ENCODE data around the gene CYP26B1.
"Not testable (repeated sequence)": the region's sequence is repeated elsewhere in the genome, so short reads cannot be mapped to it uniquely, and the experiment has no call there.

CYP26B1 gene

DNA sequence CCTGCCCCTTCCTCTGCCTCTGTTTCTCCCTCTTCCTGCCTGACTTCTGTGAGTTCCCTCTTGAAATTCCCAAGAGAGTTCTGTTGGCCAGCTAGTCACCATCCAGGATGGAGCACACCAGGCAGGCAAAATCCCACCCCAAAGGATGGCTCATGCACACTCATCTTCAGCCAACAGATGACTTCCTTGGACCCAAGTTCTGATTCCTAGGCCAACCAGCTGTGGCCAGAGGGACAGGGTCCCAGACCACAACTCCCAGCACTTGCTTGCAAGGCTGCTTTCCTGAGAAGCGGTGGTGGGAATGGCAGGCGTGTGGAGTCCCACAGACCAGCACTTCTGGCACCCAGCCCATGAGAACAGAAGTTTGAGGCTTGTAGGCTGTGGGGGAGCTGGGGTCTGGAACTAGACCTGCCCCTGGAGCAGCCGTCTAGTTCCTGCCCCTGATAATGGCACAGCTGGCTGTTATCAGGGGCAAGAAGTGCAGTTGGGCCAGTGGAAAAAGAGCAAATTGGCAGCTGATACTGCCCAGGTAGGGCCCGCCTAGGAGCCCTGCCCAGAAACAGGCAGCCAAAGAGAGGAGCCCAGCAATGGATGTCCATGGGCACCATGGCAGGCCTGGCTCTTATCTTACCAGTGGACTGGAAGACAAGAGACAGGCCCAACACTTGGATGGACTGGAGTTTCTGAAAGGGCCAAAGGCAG is 56.7 kb downstream of the CYP26B1 start:
- no peak overlapping the region for H3K9ac ChIP-seq (ENCODE audit: low read depth, low read length)
- H3K36me3 ChIP-seq (ENCODE audit: insufficient read depth, low read length): no peaks in the 10 kb centered on the region
- no peak for TF ChIP-seq EZH2 (IDR thresholded peaks at IDR 0.05; ENCODE audit: borderline replicate concordance, low read depth, low read length, severe bottlenecking)
- peaks cover 3% of the 10 kb centered on the region for H3K9me3 ChIP-seq (ENCODE audit: insufficient read depth, low read length, severe bottlenecking)
- no peak overlapping the region for H3K4me3 ChIP-seq (ENCODE audit: low read depth in 1 of 2, low read length in 2 of 2)
- no peaks in the 10 kb centered on the region for H3K27me3 ChIP-seq (ENCODE audit: insufficient read depth, low read length, poor library complexity)
- no peak overlapping the region for H2AFZ ChIP-seq (ENCODE audit: low read depth, low read length)
- no peaks in the 10 kb centered on the region for H3K4me1 ChIP-seq (ENCODE audit: insufficient read depth, low read length)
- no peaks in the 10 kb centered on the region for H4K20me1 ChIP-seq (ENCODE audit: insufficient read depth, low read length)
- no peak overlapping the region for H3K4me2 ChIP-seq (ENCODE audit: insufficient read depth, low read length)
- DNase-seq: no peak
- H3K79me2 ChIP-seq (ENCODE audit: insufficient read depth, low read length): no peaks in the 10 kb centered on the region
- ATAC-seq (ENCODE audit: insufficient read depth, low read depth): no peak
- H3K27ac ChIP-seq (ENCODE audit: low read length): no peak overlapping the region

DNA sequence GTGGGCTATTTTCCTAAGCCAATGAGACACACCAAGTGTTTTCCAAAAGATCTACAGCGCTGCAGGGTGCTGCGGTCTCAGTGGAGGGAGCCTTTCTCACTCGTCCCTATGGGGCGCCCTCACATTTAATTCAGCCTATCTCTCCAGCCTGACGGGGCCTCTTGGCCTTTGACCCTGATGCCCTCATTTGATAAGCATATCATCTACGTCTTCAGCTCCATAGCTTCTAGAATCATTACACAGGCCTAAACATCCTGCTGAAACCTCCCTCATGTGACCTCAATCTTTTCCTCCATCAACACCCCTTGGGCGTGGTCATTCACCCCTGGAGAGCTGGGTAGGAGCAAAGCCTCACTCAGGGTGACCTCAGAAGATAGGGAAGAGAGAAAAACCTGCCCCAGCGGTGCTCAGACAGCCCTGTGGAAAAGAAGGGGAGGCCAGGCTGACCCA is 57.4 kb downstream of the CYP26B1 start:
- H4K20me1 ChIP-seq (ENCODE audit: insufficient read depth, low read length): no peaks in the 10 kb centered on the region
- no peak overlapping the region for H3K4me2 ChIP-seq (ENCODE audit: insufficient read depth, low read length)
- no peaks in the 10 kb centered on the region for H3K4me1 ChIP-seq (ENCODE audit: insufficient read depth, low read length)
- H3K4me3 ChIP-seq (ENCODE audit: low read depth in 1 of 2, low read length in 2 of 2): no peak overlapping the region
- no peaks in the 10 kb centered on the region for H3K36me3 ChIP-seq (ENCODE audit: insufficient read depth, low read length)
- H3K9ac ChIP-seq (ENCODE audit: low read depth, low read length): no peak overlapping the region
- TF ChIP-seq, protein P1, sequence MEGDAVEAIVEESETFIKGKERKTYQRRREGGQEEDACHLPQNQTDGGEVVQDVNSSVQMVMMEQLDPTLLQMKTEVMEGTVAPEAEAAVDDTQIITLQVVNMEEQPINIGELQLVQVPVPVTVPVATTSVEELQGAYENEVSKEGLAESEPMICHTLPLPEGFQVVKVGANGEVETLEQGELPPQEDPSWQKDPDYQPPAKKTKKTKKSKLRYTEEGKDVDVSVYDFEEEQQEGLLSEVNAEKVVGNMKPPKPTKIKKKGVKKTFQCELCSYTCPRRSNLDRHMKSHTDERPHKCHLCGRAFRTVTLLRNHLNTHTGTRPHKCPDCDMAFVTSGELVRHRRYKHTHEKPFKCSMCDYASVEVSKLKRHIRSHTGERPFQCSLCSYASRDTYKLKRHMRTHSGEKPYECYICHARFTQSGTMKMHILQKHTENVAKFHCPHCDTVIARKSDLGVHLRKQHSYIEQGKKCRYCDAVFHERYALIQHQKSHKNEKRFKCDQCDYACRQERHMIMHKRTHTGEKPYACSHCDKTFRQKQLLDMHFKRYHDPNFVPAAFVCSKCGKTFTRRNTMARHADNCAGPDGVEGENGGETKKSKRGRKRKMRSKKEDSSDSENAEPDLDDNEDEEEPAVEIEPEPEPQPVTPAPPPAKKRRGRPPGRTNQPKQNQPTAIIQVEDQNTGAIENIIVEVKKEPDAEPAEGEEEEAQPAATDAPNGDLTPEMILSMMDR (IDR thresholded peaks at IDR 0.05; ENCODE audit: borderline replicate concordance, extremely low read depth, low read length, poor library complexity, severe bottlenecking): no peak
- TF ChIP-seq EZH2 (IDR thresholded peaks at IDR 0.05; ENCODE audit: borderline replicate concordance, low read depth, low read length, severe bottlenecking): no peak
- ATAC-seq (ENCODE audit: insufficient read depth, low read depth) (no peak), DNase-seq (no peak)
- no peak overlapping the region for H2AFZ ChIP-seq (ENCODE audit: low read depth, low read length)
- H3K79me2 ChIP-seq (ENCODE audit: insufficient read depth, low read length): no peaks in the 10 kb centered on the region
- no peak overlapping the region for H3K27ac ChIP-seq (ENCODE audit: low read length)
- peaks cover 3% of the 10 kb centered on the region for H3K9me3 ChIP-seq (ENCODE audit: insufficient read depth, low read length, severe bottlenecking)
- no peaks in the 10 kb centered on the region for H3K27me3 ChIP-seq (ENCODE audit: insufficient read depth, low read length, poor library complexity)

DNA sequence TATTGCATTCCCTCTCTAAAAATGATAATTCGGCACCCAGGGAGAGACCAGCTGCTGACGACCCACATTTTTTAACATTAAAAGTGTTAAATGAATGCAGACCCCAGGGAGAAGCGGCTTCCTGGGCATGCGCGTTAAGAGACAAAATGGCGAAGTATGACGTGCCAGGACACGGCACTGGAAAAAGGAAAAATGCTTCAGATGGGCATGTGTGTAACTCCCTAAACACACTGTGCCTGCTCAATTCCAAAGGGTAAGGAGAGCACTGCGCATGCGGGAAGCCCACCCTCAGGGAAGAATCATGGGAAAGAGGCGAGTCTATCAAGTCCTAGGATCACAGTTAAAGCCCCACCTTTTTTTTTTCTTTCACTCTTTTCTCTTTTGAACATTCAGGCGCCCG is 58.1 kb downstream of the CYP26B1 start:
- Histone ChIP-seq H3K4me1 (ENCODE audit: insufficient read depth, low read length) (no peaks in the 10 kb centered on the region), H3K4me2 (ENCODE audit: insufficient read depth, low read length) (no peak overlapping the region), H3K36me3 (ENCODE audit: insufficient read depth, low read length) (no peaks in the 10 kb centered on the region), H2AFZ (ENCODE audit: low read depth, low read length) (no peak overlapping the region), H3K27ac (ENCODE audit: low read length) (no peak overlapping the region), H4K20me1 (ENCODE audit: insufficient read depth, low read length) (no peaks in the 10 kb centered on the region), H3K9ac (ENCODE audit: low read depth, low read length) (no peak overlapping the region), H3K4me3 (ENCODE audit: low read depth in 1 of 2, low read length in 2 of 2) (no peak overlapping the region), H3K27me3 (ENCODE audit: insufficient read depth, low read length, poor library complexity) (no peaks in the 10 kb centered on the region), H3K9me3 (ENCODE audit: insufficient read depth, low read length, severe bottlenecking) (peaks cover 3% of the 10 kb centered on the region), H3K79me2 (ENCODE audit: insufficient read depth, low read length) (no peaks in the 10 kb centered on the region)
- ATAC-seq (ENCODE audit: insufficient read depth, low read depth) (no peak), DNase-seq (no peak)
- no peak for TF ChIP-seq EZH2 (IDR thresholded peaks at IDR 0.05; ENCODE audit: borderline replicate concordance, low read depth, low read length, severe bottlenecking)
- TF ChIP-seq, protein P1 (IDR thresholded peaks at IDR 0.05; ENCODE audit: borderline replicate concordance, extremely low read depth, low read length, poor library complexity, severe bottlenecking): no peak

DNA sequence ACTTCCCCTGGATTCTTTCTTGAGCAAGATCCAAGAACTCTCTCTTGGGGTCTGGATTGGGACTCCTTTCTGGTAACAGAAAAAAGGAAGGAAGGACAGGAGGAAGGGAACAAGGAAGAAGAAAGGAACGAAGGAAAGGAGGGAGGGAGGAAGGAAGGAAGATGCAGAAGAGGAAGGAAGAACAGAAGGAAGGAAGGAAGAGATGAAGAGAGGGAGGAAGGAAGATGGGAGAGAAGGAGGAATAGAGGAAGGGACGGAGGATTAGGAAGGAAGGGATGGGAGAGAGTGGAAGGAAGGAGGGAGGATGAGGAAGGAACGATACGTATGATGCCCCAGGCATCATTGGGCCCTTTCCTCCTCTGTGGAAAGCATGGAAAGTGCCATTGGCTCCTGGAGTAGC is 58.6 kb downstream of the CYP26B1 start:
- Histone ChIP-seq H3K79me2 (ENCODE audit: insufficient read depth, low read length) (no peaks in the 10 kb centered on the region), H4K20me1 (ENCODE audit: insufficient read depth, low read length) (no peaks in the 10 kb centered on the region), H3K9me3 (ENCODE audit: insufficient read depth, low read length, severe bottlenecking) (peaks cover 3% of the 10 kb centered on the region), H2AFZ (ENCODE audit: low read depth, low read length) (no peak overlapping the region), H3K27me3 (ENCODE audit: insufficient read depth, low read length, poor library complexity) (no peaks in the 10 kb centered on the region), H3K4me3 (ENCODE audit: low read depth in 1 of 2, low read length in 2 of 2) (no peak overlapping the region), H3K4me1 (ENCODE audit: insufficient read depth, low read length) (no peaks in the 10 kb centered on the region), H3K36me3 (ENCODE audit: insufficient read depth, low read length) (no peaks in the 10 kb centered on the region), H3K9ac (ENCODE audit: low read depth, low read length) (no peak overlapping the region), H3K4me2 (ENCODE audit: insufficient read depth, low read length) (no peak overlapping the region), H3K27ac (ENCODE audit: low read length) (no peak overlapping the region)
- no peak for TF ChIP-seq EZH2 (IDR thresholded peaks at IDR 0.05; ENCODE audit: borderline replicate concordance, low read depth, low read length, severe bottlenecking)
- TF ChIP-seq, protein P1 (IDR thresholded peaks at IDR 0.05; ENCODE audit: borderline replicate concordance, extremely low read depth, low read length, poor library complexity, severe bottlenecking): no peak
- ATAC-seq (ENCODE audit: insufficient read depth, low read depth) (no peak), DNase-seq (no peak)

DNA sequence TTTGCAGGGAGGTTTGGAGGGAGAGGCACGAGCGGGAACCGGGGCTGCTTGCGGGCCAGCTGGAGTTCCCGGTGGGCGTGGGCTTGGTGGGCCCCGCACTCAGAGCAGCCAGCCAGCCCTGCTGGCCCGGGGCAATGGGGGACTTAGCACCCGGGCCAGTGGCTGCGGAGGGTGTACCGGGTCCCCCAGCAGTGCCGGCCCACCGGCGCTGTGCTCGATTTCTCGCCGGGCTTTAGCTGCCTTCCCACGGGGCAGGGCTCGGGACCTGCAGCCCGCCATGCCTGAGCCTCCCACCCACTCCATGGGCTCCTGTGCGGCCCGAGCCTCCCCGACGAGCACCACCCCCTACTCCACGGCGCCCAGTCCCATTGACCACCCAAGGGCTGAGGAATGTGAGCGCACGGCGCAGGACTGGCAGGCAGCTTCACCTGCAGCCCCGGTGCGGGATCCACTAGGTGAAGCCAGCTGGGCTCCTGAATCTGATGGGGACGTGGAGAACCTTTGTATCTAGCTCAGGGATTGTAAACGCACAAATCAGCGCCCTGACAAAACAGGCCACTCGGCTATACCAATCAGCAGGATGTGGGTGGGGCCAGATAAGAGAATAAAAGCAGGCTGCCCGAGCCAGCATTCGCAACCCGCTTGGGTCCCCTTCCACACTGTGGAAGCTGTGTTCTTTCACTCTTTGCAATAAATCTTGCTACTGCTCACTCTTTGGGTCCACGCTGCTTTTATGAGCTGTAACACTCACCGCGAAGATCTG is 60.6 kb downstream of the CYP26B1 start:
- not testable (repeated sequence) for DNase-seq; H3K27me3 ChIP-seq (ENCODE audit: insufficient read depth, low read length, poor library complexity); H3K4me2 ChIP-seq (ENCODE audit: insufficient read depth, low read length); H3K27ac ChIP-seq (ENCODE audit: low read length); H3K79me2 ChIP-seq (ENCODE audit: insufficient read depth, low read length); H2AFZ ChIP-seq (ENCODE audit: low read depth, low read length); H3K4me3 ChIP-seq (ENCODE audit: low read depth in 1 of 2, low read length in 2 of 2); H3K9me3 ChIP-seq (ENCODE audit: insufficient read depth, low read length, severe bottlenecking); ATAC-seq (ENCODE audit: insufficient read depth, low read depth); H3K4me1 ChIP-seq (ENCODE audit: insufficient read depth, low read length); H3K36me3 ChIP-seq (ENCODE audit: insufficient read depth, low read length); H3K9ac ChIP-seq (ENCODE audit: low read depth, low read length); H4K20me1 ChIP-seq (ENCODE audit: insufficient read depth, low read length)

Measured in DND-41 (cell line).